Neutrophil (primary cell): ENCODE measurements around the gene PPARG.

ENCODE experiments used
- H3K27ac ChIP-seq: fragments of 200-600 bp; sonication (generic); 2 replicates; pipeline ENCODE4 v1.5.1; 2016; ENCODE audit warnings: mild to moderate bottlenecking, moderate library complexity
- H3K27me3 ChIP-seq: fragments of 200-600 bp; sonication (generic); 2 replicates; pipeline ENCODE4 v1.6.0; 2016; ENCODE audit warnings: mild to moderate bottlenecking
- H3K36me3 ChIP-seq: fragments of 200-600 bp; sonication (generic); 2 replicates; pipeline ENCODE4 v1.5.1; 2017
- H3K4me1 ChIP-seq, 2 experiments: fragments of 200-600 bp in 1 of 2; sonication (generic) in 1 of 2; 1 replicate in 1 of 2; 2 replicates in 1 of 2; pipeline versions ENCODE4 v1.5.1 to v1.6.1; 2013 to 2016; ENCODE audit warnings: low read depth in 1 of 2, low read length in 1 of 2, mild to moderate bottlenecking in 1 of 2, moderate library complexity in 1 of 2; ENCODE audit not compliant: control insufficient read depth in 1 of 2, insufficient read depth in 1 of 2
- H3K4me3 ChIP-seq, 2 experiments: fragments of 200-600 bp in 1 of 2; sonication (generic) in 1 of 2; 1 replicate in 1 of 2; 2 replicates in 1 of 2; pipeline ENCODE4 v1.5.1; 2013 to 2016; ENCODE audit warnings: low read depth in 1 of 2, low read length in 1 of 2, mild to moderate bottlenecking in 1 of 2, moderate library complexity in 1 of 2
- H3K9me3 ChIP-seq: fragments of 200-600 bp; sonication (generic); 2 replicates; pipeline ENCODE4 v1.5.1; 2016
- TF ChIP-seq, protein P1 (sequence below): fragments of 200-600 bp; sonication (generic); IDR thresholded peaks from 2 replicates; pipeline ENCODE4 v1.5.1; 2016; ENCODE audit warnings: antibody characterized with exemption

The PPARG gene

DNA sequence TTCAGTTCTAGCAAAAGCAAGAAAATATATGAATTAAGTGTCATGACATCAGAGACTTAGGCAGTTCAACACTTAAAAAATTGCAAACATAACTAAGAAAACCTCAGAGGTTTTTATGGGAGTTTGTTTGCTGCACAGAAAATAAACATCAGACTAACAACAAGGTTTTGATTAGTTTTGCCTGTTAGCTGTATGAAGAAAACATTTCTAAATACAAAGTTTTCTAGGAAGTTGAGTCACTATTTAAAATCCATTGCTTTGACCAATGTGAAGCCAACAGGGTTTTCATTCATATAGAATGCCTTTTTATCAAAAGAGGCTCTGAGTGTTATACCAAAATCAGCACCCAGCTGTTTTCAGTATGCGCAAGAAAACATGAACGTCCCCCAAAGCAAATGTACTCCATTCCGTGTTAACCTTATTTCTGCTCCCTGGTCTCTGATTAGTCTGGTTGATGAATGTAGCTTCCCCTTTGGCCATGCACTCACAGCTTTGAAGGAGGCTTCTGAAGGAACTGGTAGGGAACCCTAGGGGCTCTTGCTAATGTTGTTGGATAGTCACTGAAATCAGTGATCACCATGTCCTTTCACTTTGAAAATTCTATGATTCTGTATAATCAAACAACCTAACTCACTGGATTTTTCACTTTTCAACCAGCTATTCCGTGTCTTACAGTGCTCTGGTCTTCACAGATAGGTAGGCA, 105.8 kb downstream of the PPARG start:
- no peak overlapping the region for H3K4me3 ChIP-seq
- H3K27ac ChIP-seq: no peak overlapping the region
- H3K27me3 ChIP-seq: peaks cover 1% of the 10 kb centered on the region
- H3K36me3 ChIP-seq: no peaks in the 10 kb centered on the region
- H3K9me3 ChIP-seq: no peaks in the 10 kb centered on the region
- TF ChIP-seq, protein P1, sequence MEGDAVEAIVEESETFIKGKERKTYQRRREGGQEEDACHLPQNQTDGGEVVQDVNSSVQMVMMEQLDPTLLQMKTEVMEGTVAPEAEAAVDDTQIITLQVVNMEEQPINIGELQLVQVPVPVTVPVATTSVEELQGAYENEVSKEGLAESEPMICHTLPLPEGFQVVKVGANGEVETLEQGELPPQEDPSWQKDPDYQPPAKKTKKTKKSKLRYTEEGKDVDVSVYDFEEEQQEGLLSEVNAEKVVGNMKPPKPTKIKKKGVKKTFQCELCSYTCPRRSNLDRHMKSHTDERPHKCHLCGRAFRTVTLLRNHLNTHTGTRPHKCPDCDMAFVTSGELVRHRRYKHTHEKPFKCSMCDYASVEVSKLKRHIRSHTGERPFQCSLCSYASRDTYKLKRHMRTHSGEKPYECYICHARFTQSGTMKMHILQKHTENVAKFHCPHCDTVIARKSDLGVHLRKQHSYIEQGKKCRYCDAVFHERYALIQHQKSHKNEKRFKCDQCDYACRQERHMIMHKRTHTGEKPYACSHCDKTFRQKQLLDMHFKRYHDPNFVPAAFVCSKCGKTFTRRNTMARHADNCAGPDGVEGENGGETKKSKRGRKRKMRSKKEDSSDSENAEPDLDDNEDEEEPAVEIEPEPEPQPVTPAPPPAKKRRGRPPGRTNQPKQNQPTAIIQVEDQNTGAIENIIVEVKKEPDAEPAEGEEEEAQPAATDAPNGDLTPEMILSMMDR: no peak
- peaks cover 29 to 41% of the 10 kb centered on the region in 2 experiments for H3K4me1 ChIP-seq

- peaks cover 4% of the 10 kb centered on the region for H3K27me3 ChIP-seq
- TF ChIP-seq, protein P1: no peak
- H3K4me3 ChIP-seq: no peak overlapping the region
- H3K36me3 ChIP-seq: no peaks in the 10 kb centered on the region
- H3K4me1 ChIP-seq: peaks cover 35 to 41% of the 10 kb centered on the region in 2 experiments
- H3K9me3 ChIP-seq: no peaks in the 10 kb centered on the region
- no peak overlapping the region for H3K27ac ChIP-seq
These were observed 106.6 kb downstream of the PPARG start for GRCh38 chr3:12395349-12396012.

DNA sequence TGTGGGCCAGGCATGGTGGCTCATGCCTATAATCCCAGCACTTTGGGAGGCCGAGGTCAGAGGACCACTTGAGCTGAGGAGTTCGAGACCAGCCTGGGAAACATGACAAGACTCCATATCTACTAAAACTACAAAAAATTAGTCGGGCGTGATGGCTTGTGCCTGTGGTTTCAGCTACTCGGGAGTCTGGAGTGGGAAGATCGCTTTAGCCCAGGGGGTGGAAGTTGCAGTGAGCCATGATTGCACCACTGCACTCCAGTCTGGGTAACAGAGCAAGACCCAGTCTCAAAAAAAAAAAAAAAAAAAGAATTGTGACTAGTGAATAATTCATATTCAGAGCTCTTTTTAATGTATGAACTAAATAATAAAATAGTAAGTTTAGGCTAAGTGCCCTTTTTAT, 107.6 kb downstream of the PPARG start:
- Histone ChIP-seq H3K27ac (no peak overlapping the region), H3K27me3 (peaks cover 10% of the 10 kb centered on the region), H3K4me1 (peaks cover 35 to 41% of the 10 kb centered on the region in 2 experiments), H3K4me3 (no peak overlapping the region), H3K36me3 (no peaks in the 10 kb centered on the region), H3K9me3 (no peaks in the 10 kb centered on the region)
- TF ChIP-seq, protein P1: no peak

DNA sequence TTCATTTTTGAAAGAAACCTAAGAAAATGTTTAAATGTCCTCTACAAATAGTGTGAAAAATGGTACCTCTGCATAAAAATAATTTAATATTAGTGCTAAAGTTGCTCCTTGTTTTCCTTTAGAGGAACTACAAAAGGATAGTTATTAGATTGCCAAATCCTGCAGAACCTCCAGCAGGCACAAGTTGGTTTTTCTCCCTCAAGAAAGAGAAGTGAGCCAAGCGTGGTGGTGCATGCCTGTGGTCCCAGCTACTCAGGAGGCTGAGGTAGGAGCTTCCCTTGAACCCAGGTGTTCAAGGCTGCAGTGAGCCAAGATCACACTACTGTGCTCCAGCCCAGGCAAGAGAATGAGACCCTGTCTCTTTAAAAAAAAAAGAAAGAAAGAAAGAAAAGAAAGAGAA, 110.4 kb downstream of the PPARG start:
- no peaks in the 10 kb centered on the region for H3K9me3 ChIP-seq
- no peak overlapping the region for H3K4me3 ChIP-seq
- H3K36me3 ChIP-seq: no peaks in the 10 kb centered on the region
- H3K27ac ChIP-seq: no peak overlapping the region
- TF ChIP-seq, protein P1: no peak
- peaks cover 27 to 31% of the 10 kb centered on the region in 2 experiments for H3K4me1 ChIP-seq
- H3K27me3 ChIP-seq: peaks cover 23% of the 10 kb centered on the region

DNA sequence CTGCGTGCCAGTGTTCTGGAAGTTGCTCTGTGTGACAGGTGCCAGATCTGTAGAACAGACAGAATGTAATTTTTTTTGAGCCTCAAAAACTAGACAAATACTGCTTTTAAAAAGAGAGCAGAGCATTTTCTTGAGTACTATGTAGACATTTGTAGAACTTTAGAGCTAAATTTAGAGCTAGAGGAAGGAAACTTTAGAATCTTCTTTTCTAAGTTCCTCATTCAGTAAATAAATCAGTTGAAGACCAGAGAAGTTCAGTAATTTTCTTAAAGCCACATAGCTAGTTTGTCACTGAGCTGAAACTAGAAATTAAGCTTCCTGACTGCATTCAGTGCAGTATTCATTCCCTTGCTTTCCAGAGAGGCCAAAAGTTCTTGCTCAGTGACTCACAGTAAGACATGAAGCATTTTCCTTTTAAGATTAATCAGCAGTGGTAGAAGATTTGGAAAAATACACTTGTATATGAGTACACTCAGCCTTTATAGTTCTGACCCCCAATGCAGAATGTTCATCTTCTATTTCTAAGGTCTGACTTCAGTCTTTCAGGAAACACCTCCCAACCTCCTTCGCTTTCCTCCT, 111.8 kb downstream of the PPARG start:
- Histone ChIP-seq H3K27me3 (peaks cover 31% of the 10 kb centered on the region), H3K4me3 (no peak overlapping the region), H3K4me1 (peaks cover 18 to 25% of the 10 kb centered on the region in 2 experiments), H3K36me3 (no peaks in the 10 kb centered on the region), H3K9me3 (no peaks in the 10 kb centered on the region), H3K27ac (no peak overlapping the region)
- TF ChIP-seq, protein P1: no peak
